Tibial nerve (tissue), 4 donors: Measurements from ENCODE around the gene FSHB. TPM values are rescaled to one million over a fixed set of nuclear protein-coding genes. Genes with fewer than 3 reads are reported as not detected.
"Not testable (repeated sequence)": the region's sequence is repeated elsewhere in the genome, so short reads cannot be mapped to it uniquely, and the experiment has no call there.

ENCODE experiments used
- DNase-seq, 2 donors: peaks; one replicate each; pipeline ENCODE4 v3.0.0-alpha.2; 2019; ENCODE audit warnings: low spot score in 2 of 2
- H3K27ac ChIP-seq, 4 donors: fragments of 200-600 bp; sonication (generic) in 3 of 4; one replicate each; pipeline ENCODE4 v1.5.1; 2017 to 2019; ENCODE audit warnings: mild to moderate bottlenecking in 1 of 4
- H3K27me3 ChIP-seq, 2 donors: fragments of 200-600 bp; sonication (generic) in 1 of 2; one replicate each; pipeline versions ENCODE4 v1.5.1 to v1.6.0; 2017 to 2019
- H3K36me3 ChIP-seq, 3 donors: fragments of 200-600 bp; sonication (generic); one replicate each; pipeline ENCODE4 v1.5.1; 2018 to 2019
- H3K4me1 ChIP-seq, 4 donors: fragments of 200-600 bp; sonication (generic) in 3 of 4; one replicate each; pipeline ENCODE4 v1.5.1; 2017 to 2019
- H3K4me3 ChIP-seq, 4 donors: fragments of 200-600 bp; sonication (generic) in 3 of 4; one replicate each; pipeline ENCODE4 v1.5.1; 2017 to 2019; ENCODE audit warnings: mild to moderate bottlenecking in 1 of 4, moderate library complexity in 1 of 4
- H3K9me3 ChIP-seq, 4 donors: fragments of 200-600 bp; sonication (generic) in 3 of 4; one replicate each; pipeline ENCODE4 v1.5.1; 2017 to 2019
- EP300 ChIP-seq, 2 donors: sonication (generic); formaldehyde crosslinking; IDR thresholded peaks; one replicate each; pipeline ENCODE4 v1.6.1; 2017; ENCODE audit warnings: antibody characterized with exemption in 2 of 2, mild to moderate bottlenecking in 1 of 2
- POLR2A ChIP-seq, 2 donors: fragments of 450-650 bp; IDR thresholded peaks; one replicate each; pipeline ENCODE4 v1.6.1; 2017; ENCODE audit warnings: antibody characterized with exemption in 2 of 2, mild to moderate bottlenecking in 2 of 2, moderate library complexity in 2 of 2
- WGBS, 2 donors: methylation state at CpG; one replicate each; pipeline ENCODE4 v1.1.5; 2018; 5-methylcytosine and 5-hydroxymethylcytosine counted together
- total RNA-seq, 4 donors: library from RNA; depleted of rRNA; stranded (reverse); fragments of >200 nt; gene quantifications; one replicate each; pipeline ENCODE4 v1.1.0, GENCODE V29; 2016
- TF ChIP-seq, protein P1 (sequence below), 5 experiments: fragments of 200-600 bp in 3 of 5; fragments of 450-650 bp in 2 of 5; sonication (generic) in 3 of 5; IDR thresholded peaks; one replicate each; pipeline ENCODE4 v1.5.1; 2016 to 2019; ENCODE audit warnings: antibody characterized with exemption in 5 of 5, mild to moderate bottlenecking in 3 of 5, moderate library complexity in 2 of 5

The FSHB gene
- not detected for total RNA-seq

DNA sequence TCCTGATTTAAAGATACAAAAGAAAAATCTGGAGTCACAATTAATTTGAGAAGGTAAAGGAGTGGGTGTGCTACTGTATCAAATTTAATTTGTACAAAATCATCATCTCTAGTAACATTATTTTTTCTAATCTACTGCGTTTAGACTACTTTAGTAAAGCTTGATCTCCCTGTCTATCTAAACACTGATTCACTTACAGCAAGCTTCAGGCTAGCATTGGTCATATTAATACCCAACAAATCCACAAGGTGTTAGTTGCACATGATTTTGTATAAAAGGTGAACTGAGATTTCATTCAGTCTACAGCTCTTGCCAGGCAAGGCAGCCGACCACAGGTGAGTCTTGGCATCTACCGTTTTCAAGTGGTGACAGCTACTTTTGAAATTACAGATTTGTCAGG lies at the start of gene FSHB:
Gene FSHB (plus strand): TSS at position 301 of the 400 bp plus-strand sequence. CDS start 889 bp downstream, outside the sequence.
- no peak for TF ChIP-seq POLR2A (IDR thresholded peaks at IDR 0.05)
- TF ChIP-seq, protein P1, sequence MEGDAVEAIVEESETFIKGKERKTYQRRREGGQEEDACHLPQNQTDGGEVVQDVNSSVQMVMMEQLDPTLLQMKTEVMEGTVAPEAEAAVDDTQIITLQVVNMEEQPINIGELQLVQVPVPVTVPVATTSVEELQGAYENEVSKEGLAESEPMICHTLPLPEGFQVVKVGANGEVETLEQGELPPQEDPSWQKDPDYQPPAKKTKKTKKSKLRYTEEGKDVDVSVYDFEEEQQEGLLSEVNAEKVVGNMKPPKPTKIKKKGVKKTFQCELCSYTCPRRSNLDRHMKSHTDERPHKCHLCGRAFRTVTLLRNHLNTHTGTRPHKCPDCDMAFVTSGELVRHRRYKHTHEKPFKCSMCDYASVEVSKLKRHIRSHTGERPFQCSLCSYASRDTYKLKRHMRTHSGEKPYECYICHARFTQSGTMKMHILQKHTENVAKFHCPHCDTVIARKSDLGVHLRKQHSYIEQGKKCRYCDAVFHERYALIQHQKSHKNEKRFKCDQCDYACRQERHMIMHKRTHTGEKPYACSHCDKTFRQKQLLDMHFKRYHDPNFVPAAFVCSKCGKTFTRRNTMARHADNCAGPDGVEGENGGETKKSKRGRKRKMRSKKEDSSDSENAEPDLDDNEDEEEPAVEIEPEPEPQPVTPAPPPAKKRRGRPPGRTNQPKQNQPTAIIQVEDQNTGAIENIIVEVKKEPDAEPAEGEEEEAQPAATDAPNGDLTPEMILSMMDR (IDR thresholded peaks at IDR 0.05): no peak
- no peak for TF ChIP-seq EP300 (IDR thresholded peaks at IDR 0.05)
- no peaks in the 10 kb centered on the region for H3K4me1 ChIP-seq
- no peak for DNase-seq
- H3K36me3 ChIP-seq: no peaks in the 10 kb centered on the region
- H3K27ac ChIP-seq: no peak within 1 kb of the TSS
- WGBS, 2 donors: 84 to 89% methylated on average over 3 of the region's 3 CpGs
- H3K4me3 ChIP-seq: no peak within 1 kb of the TSS
- H3K9me3 ChIP-seq: no peaks in the 10 kb centered on the region
- H3K27me3 ChIP-seq: no peaks in the 10 kb centered on the region

DNA sequence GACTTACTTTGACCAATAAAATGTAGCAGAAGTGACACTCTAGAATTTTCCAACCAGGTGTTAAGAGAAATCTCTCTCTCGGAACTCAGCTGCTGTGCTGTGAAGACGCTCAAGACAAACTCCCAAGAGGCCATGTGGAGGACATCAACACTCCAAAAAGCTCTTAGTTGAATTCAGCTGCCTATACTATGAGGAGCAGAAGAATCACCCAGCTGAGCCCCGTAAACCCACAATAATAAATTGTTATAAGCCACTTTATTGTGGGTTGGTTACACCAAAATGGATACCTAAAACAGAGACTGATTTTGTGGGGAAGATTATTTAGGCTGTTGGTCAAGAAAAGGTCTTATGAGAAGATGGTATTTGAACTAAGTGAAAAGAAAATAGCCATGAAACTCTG lies 44.1 kb upstream of the FSHB start:
- DNase-seq: no peak
- H3K36me3 ChIP-seq: no peaks in the 10 kb centered on the region
- TF ChIP-seq POLR2A (IDR thresholded peaks at IDR 0.05) (no peak), EP300 (IDR thresholded peaks at IDR 0.05) (no peak)
- TF ChIP-seq, protein P1 (IDR thresholded peaks at IDR 0.05): no peak
- no peak overlapping the region for H3K27ac ChIP-seq
- peaks cover 0 to 29% (median 2%) of the 10 kb centered on the region in 4 donors for H3K9me3 ChIP-seq
- H3K4me3 ChIP-seq: no peak overlapping the region
- H3K27me3 ChIP-seq: no peaks in the 10 kb centered on the region
- WGBS, 2 donors: 75 to 86% methylated on average over 3 of the region's 3 CpGs
- no peaks in the 10 kb centered on the region for H3K4me1 ChIP-seq

DNA sequence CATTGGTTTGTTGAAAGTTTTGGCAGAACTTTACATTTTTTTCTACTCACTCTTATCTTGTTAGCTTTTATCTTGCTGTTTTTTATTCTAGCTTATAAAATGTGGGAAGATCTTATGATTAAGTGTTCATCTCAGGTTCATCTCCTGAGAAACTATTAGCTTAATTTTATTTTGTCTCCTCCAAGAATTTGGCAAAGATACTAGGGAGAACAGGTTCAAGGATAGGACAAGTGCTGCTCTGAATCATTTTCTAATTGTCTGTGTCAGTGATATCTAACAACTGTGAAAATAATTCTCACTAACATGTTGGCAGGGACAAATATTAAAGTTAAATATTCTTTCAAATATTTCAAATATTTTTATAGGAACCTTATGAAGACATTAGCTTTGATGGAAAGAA lies 38.2 kb upstream of the FSHB start:
- Histone ChIP-seq H3K36me3 (no peaks in the 10 kb centered on the region), H3K27ac (no peak overlapping the region), H3K9me3 (no peaks in the 10 kb centered on the region), H3K4me3 (no peak overlapping the region), H3K27me3 (no peaks in the 10 kb centered on the region), H3K4me1 (no peaks in the 10 kb centered on the region)
- no peak for TF ChIP-seq EP300 (IDR thresholded peaks at IDR 0.05)
- no peak for TF ChIP-seq POLR2A (IDR thresholded peaks at IDR 0.05)
- TF ChIP-seq, protein P1 (IDR thresholded peaks at IDR 0.05): no peak
- no peak for DNase-seq

DNA sequence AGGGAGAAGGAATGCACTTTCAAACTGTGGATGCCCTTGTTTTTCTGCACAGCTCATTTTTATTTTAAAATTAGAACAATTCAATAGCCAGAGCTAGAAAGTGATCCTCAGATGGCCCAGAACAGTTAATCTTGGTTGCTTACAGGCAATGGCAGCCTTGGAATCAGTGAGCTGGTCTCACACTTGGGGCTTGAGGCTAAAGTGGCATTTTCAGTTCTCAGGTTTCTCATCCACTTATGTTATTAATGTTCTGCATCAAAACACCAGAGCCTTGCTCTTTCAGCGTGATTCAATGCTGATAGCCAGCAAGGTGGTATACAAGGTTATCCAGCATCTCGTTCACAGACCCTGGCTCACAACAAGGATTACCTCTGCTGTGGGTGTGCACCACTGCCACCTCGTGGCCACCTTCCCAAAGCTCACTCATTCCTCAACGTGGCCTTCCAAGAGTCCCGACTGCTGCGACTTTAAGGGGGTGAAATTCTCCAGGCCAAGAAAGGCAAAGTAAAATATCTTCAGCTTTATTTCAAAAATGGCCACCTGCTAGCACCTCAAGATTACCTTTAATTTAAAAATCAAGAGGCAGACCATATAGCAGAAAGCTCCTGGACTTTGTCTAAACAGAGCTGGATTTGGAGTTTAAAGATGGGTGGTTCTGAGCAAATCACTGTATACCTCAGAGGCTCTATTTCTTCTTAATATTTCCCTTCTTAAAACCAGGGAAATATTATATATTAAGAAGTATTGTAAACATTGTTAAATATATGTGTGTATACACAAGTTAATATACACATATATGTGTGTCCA lies 34.2 kb upstream of the FSHB start:
- H3K27ac ChIP-seq: no peak overlapping the region
- H3K9me3 ChIP-seq: peaks cover 0 to 4% (median 0%) of the 10 kb centered on the region in 4 donors
- H3K4me3 ChIP-seq: no peak overlapping the region
- H3K36me3 ChIP-seq: no peaks in the 10 kb centered on the region
- no peaks in the 10 kb centered on the region for H3K4me1 ChIP-seq
- no peaks in the 10 kb centered on the region for H3K27me3 ChIP-seq
- 7 to 13% methylated on average over 6 of the region's 6 CpGs for WGBS, 2 donors
- DNase-seq: peak; percentile 25 to 57
- TF ChIP-seq, protein P1 (IDR thresholded peaks at IDR 0.05): peak; percentile 47 to 59 (median 53)
- TF ChIP-seq POLR2A (IDR thresholded peaks at IDR 0.05) (no peak), EP300 (IDR thresholded peaks at IDR 0.05) (no peak)

DNA sequence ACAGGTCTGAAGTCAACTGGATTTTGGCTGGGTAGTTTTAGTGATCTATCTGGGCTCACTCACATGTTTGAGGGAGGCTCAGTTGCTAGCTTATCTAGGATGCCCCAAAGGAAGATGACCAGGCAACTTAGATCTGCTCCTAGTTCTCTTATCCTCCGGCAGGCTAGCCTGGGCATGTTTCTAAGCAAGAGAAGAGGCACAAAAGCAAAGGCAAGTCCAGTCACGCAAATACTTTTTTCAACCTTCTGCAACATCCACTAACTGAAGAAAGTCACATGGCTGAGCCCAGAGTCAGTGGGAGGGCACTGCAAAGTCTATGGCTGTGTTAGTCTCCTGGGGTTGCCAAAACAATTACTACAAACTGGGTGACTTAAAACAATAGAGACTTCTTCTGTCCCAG lies 32.9 kb upstream of the FSHB start:
- DNase-seq: no peak

DNA sequence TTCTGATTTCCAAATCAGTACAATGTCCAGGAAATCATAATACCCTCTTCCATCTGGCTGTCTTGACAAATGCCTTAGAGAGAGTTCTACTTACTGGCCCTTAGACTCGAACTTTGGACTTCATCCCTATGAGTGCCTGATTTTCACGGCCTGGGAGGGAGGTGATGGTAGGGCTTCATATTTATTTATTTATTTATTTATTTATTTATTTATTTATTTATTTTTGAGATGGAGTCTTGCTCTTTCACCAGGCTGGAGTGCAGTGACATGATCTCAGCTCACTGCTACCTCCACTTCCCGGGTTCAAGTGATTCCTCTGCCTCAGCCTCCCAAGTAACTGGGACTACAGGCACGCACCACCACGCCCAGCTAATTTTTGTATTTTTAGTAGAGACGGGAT lies 27.8 kb upstream of the FSHB start:
- not testable (repeated sequence) for H3K27me3 ChIP-seq, H3K4me1 ChIP-seq, H3K36me3 ChIP-seq, H3K27ac ChIP-seq, H3K4me3 ChIP-seq, H3K9me3 ChIP-seq, DNase-seq
- whole genome bisulfite sequencing, 2 donors: 92 to 95% methylated on average over 6 of the region's 6 CpGs

More for the DNA sequence above, 32.9 kb upstream of the FSHB start:
- H3K27ac ChIP-seq: no peak overlapping the region
- WGBS, 2 donors: 89 to 93% methylated on average over 2 of the region's 2 CpGs
- H3K27me3 ChIP-seq: no peaks in the 10 kb centered on the region
- H3K4me1 ChIP-seq: no peaks in the 10 kb centered on the region
- no peaks in the 10 kb centered on the region for H3K36me3 ChIP-seq
- TF ChIP-seq, protein P1 (IDR thresholded peaks at IDR 0.05): no peak
- no peak for TF ChIP-seq POLR2A (IDR thresholded peaks at IDR 0.05)
- TF ChIP-seq EP300 (IDR thresholded peaks at IDR 0.05): no peak
- H3K4me3 ChIP-seq: no peak overlapping the region
- H3K9me3 ChIP-seq: peaks cover 0 to 4% (median 0%) of the 10 kb centered on the region in 4 donors
